Spinal cord (tissue), 10 donors: ENCODE data around the gene SUGP2. TPM values are rescaled to one million over a fixed set of nuclear protein-coding genes. Genes with fewer than 3 reads are reported as not detected.

Experiments used
- DNase-seq, 6 donors: peaks; one replicate each; pipeline versions ENCODE4 v3.0.0 to v3.0.0-alpha.2; 2013 to 2015; ENCODE audit warnings: low spot score in 6 of 6, low read depth in 4 of 6
- H3K27ac ChIP-seq: one replicate; pipeline ENCODE4 v1.5.1; 2013; ENCODE audit warnings: low read depth, low read length, control low read depth
- H3K27me3 ChIP-seq: one replicate; pipeline ENCODE4 v1.6.1; 2013; ENCODE audit warnings: low read length; ENCODE audit not compliant: control insufficient read depth, insufficient read depth
- H3K36me3 ChIP-seq: one replicate; pipeline ENCODE4 v1.6.1; 2013; ENCODE audit warnings: low read length; ENCODE audit not compliant: control insufficient read depth, insufficient read depth
- H3K4me1 ChIP-seq: one replicate; pipeline ENCODE4 v1.6.1; 2013; ENCODE audit warnings: low read length; ENCODE audit not compliant: control insufficient read depth, insufficient read depth
- H3K4me3 ChIP-seq: one replicate; pipeline ENCODE4 v1.5.1; 2013; ENCODE audit warnings: low read depth, low read length, control low read depth
- H3K9me3 ChIP-seq: one replicate; pipeline ENCODE4 v1.6.1; 2013; ENCODE audit warnings: low read length; ENCODE audit not compliant: control insufficient read depth, insufficient read depth
- WGBS: methylation state at CpG from one replicate; pipeline ENCODE4 v1.1.5; 2013; ENCODE audit warnings: missing lambda C conversion rate; ENCODE audit not compliant: insufficient coverage; 5-methylcytosine and 5-hydroxymethylcytosine counted together
- polyA plus RNA-seq, 2 donors: library from polyadenylated mRNA; unstranded; fragments of 120-200 nt; gene quantifications; one replicate each; pipeline ENCODE4 v1.2.1, GENCODE V29; 2013; ENCODE audit not compliant: insufficient read length in 2 of 2
- total RNA-seq, 2 donors: library from RNA; depleted of rRNA in 1 of 2; stranded (reverse); fragments of 120-200 nt in 1 of 2; fragments of >200 nt in 1 of 2; gene quantifications; one replicate each; pipeline versions ENCODE4 v1.2.3 to v1.2.4, GENCODE V29; 2013 to 2014
- donor health status: healthy.

Gene SUGP2
- total and polyA plus RNA-seq, 4 donors, result 76.8 to 198 (median 129) TPM

GRCh38 chr19:19053508-19054314 lies 20.4 kb upstream of the SUGP2 start:
- peaks cover 82% of the 10 kb centered on the region for H3K36me3 ChIP-seq
- no peaks in the 10 kb centered on the region for H3K27me3 ChIP-seq
- H3K9me3 ChIP-seq, result no peaks in the 10 kb centered on the region
- WGBS, result 90% methylated on average over 23 of the region's 25 CpGs
- H3K27ac ChIP-seq, result no peak overlapping the region
- H3K4me3 ChIP-seq, result no peak overlapping the region
- no peaks in the 10 kb centered on the region for H3K4me1 ChIP-seq
- peak in 2 of 6 donors; percentile 57 to 62 for DNase-seq

GRCh38 chr19:19052921-19053320 lies 19.6 kb upstream of the SUGP2 start:
- Histone ChIP-seq H3K27ac (no peak overlapping the region), H3K27me3 (no peaks in the 10 kb centered on the region), H3K9me3 (no peaks in the 10 kb centered on the region), H3K4me3 (no peak overlapping the region), H3K36me3 (peaks cover 74% of the 10 kb centered on the region), H3K4me1 (no peaks in the 10 kb centered on the region)
- DNase-seq, result no peak
- 92% methylated on average over 1 of the region's 1 CpG for WGBS

- H3K36me3 ChIP-seq, result peaks cover 65% of the 10 kb centered on the region
- no peak overlapping the region for H3K27ac ChIP-seq
- DNase-seq, result no peak
- H3K9me3 ChIP-seq, result no peaks in the 10 kb centered on the region
- H3K27me3 ChIP-seq, result no peaks in the 10 kb centered on the region
- H3K4me3 ChIP-seq, result no peak overlapping the region
- H3K4me1 ChIP-seq, result no peaks in the 10 kb centered on the region
- WGBS, result 92% methylated on average over 20 of the region's 20 CpGs
Observed at GRCh38 chr19:19051478-19052213, 18.3 kb upstream of the SUGP2 start.

GRCh38 chr19:19050731-19051130 lies 17.4 kb upstream of the SUGP2 start:
- Histone ChIP-seq H3K4me1 (no peaks in the 10 kb centered on the region), H3K4me3 (no peak overlapping the region), H3K27ac (no peak overlapping the region), H3K27me3 (no peaks in the 10 kb centered on the region), H3K36me3 (peaks cover 61% of the 10 kb centered on the region), H3K9me3 (no peaks in the 10 kb centered on the region)
- no peak for DNase-seq
- 80% methylated on average over 1 of the region's 2 CpGs for WGBS

GRCh38 chr19:19050104-19050503 lies 16.8 kb upstream of the SUGP2 start:
- H3K4me3 ChIP-seq, result no peak overlapping the region
- H3K36me3 ChIP-seq, result peaks cover 57% of the 10 kb centered on the region
- no peaks in the 10 kb centered on the region for H3K9me3 ChIP-seq
- 100% methylated on average over 3 of the region's 4 CpGs for WGBS
- H3K4me1 ChIP-seq, result no peaks in the 10 kb centered on the region
- DNase-seq, result no peak
- no peak overlapping the region for H3K27ac ChIP-seq
- H3K27me3 ChIP-seq, result no peaks in the 10 kb centered on the region

- 100% methylated on average over 1 of the region's 2 CpGs for WGBS
- Histone ChIP-seq H3K36me3 (peaks cover 54% of the 10 kb centered on the region), H3K9me3 (no peaks in the 10 kb centered on the region), H3K27ac (no peak overlapping the region), H3K27me3 (no peaks in the 10 kb centered on the region), H3K4me1 (no peaks in the 10 kb centered on the region), H3K4me3 (no peak overlapping the region)
- DNase-seq, result no peak
Observed at GRCh38 chr19:19049406-19049805, 16.1 kb upstream of the SUGP2 start.

GRCh38 chr19:19043881-19044280 lies 10.6 kb upstream of the SUGP2 start:
- no peak overlapping the region for H3K27ac ChIP-seq
- no peaks in the 10 kb centered on the region for H3K4me1 ChIP-seq
- no peak overlapping the region for H3K4me3 ChIP-seq
- peaks cover 39% of the 10 kb centered on the region for H3K36me3 ChIP-seq
- no peak for DNase-seq
- 94% methylated on average over 6 of the region's 6 CpGs for WGBS
- no peaks in the 10 kb centered on the region for H3K9me3 ChIP-seq
- no peaks in the 10 kb centered on the region for H3K27me3 ChIP-seq

GRCh38 chr19:19043481-19043880 lies 10.2 kb upstream of the SUGP2 start:
- H3K4me1 ChIP-seq, result no peaks in the 10 kb centered on the region

GRCh38 chr19:19042732-19043280 lies 9.5 kb upstream of the SUGP2 start:
- no peaks in the 10 kb centered on the region for H3K9me3 ChIP-seq
- H3K36me3 ChIP-seq, result peaks cover 40% of the 10 kb centered on the region
- H3K4me3 ChIP-seq, result no peak overlapping the region
- H3K27me3 ChIP-seq, result no peaks in the 10 kb centered on the region
- no peaks in the 10 kb centered on the region for H3K4me1 ChIP-seq
- 95% methylated on average over 12 of the region's 13 CpGs for WGBS
- no peak for DNase-seq
- H3K27ac ChIP-seq, result no peak overlapping the region

More at GRCh38 chr19:19043481-19043880, 10.2 kb upstream of the SUGP2 start:
- no peak for DNase-seq
- Histone ChIP-seq H3K27ac (no peak overlapping the region), H3K27me3 (no peaks in the 10 kb centered on the region), H3K4me3 (no peak overlapping the region), H3K36me3 (peaks cover 40% of the 10 kb centered on the region), H3K9me3 (no peaks in the 10 kb centered on the region)
- WGBS, result 100% methylated on average over 2 of the region's 6 CpGs
